ENCODE data around the gene CNTNAP5. TPM values are rescaled to one million over a fixed set of nuclear protein-coding genes. Genes with fewer than 3 reads are reported as not detected.

CNTNAP5 gene
- total RNA-seq, 2 donors from 2014 or later = not detected

GRCh38 chr2:124079045-124079444, 54.0 kb downstream of the CNTNAP5 start:
- no peak for DNase-seq (ENCODE audit: low spot score)
- Histone ChIP-seq H3K27me3 (replicated peaks; ENCODE audit: insufficient read depth) (no peaks in the 10 kb centered on the region), H3K36me3 (no peaks in the 10 kb centered on the region), H3K27ac (no peak overlapping the region), H3K4me3 (no peak overlapping the region), H3K9me3 (no peaks in the 10 kb centered on the region), H3K4me1 (ENCODE audit: control insufficient read depth in 1 of 2, low read depth in 2 of 2) (no peaks in the 10 kb centered on the region)
- TF ChIP-seq CTCF (IDR thresholded peaks at IDR 0.05) = no peak
- ATAC-seq (ENCODE audit: insufficient number of reproducible peaks, low FRiP score, low read depth) = no peak

GRCh38 chr2:124080281-124081153, 55.4 kb downstream of the CNTNAP5 start:
- Histone ChIP-seq H3K27me3 (replicated peaks; ENCODE audit: insufficient read depth) (no peaks in the 10 kb centered on the region), H3K9me3 (no peaks in the 10 kb centered on the region), H3K36me3 (no peaks in the 10 kb centered on the region), H3K4me1 (ENCODE audit: control insufficient read depth in 1 of 2, low read depth in 2 of 2) (no peaks in the 10 kb centered on the region), H3K27ac (no peak overlapping the region), H3K4me3 (no peak overlapping the region)
- DNase-seq (ENCODE audit: low spot score) (no peak), ATAC-seq (ENCODE audit: insufficient number of reproducible peaks, low FRiP score, low read depth) (no peak)
- TF ChIP-seq CTCF (IDR thresholded peaks at IDR 0.05) = no peak

- Histone ChIP-seq H3K4me3 (no peak overlapping the region), H3K27me3 (replicated peaks; ENCODE audit: insufficient read depth) (no peaks in the 10 kb centered on the region), H3K36me3 (no peaks in the 10 kb centered on the region), H3K4me1 (ENCODE audit: control insufficient read depth in 1 of 2, low read depth in 2 of 2) (no peaks in the 10 kb centered on the region), H3K9me3 (no peaks in the 10 kb centered on the region), H3K27ac (no peak overlapping the region)
- ATAC-seq (ENCODE audit: insufficient number of reproducible peaks, low FRiP score, low read depth) (no peak), DNase-seq (ENCODE audit: low spot score) (no peak)
- TF ChIP-seq CTCF (IDR thresholded peaks at IDR 0.05) = no peak
Measured at GRCh38 chr2:124081154-124081716, 56.1 kb downstream of the CNTNAP5 start.

GRCh38 chr2:124088616-124089015, 63.5 kb downstream of the CNTNAP5 start:
- Histone ChIP-seq H3K36me3 (no peaks in the 10 kb centered on the region), H3K27me3 (replicated peaks; ENCODE audit: insufficient read depth) (no peaks in the 10 kb centered on the region), H3K4me1 (ENCODE audit: control insufficient read depth in 1 of 2, low read depth in 2 of 2) (no peaks in the 10 kb centered on the region), H3K9me3 (no peaks in the 10 kb centered on the region), H3K27ac (no peak overlapping the region), H3K4me3 (no peak overlapping the region)
- no peak for TF ChIP-seq CTCF (IDR thresholded peaks at IDR 0.05)
- DNase-seq (ENCODE audit: low spot score) (no peak), ATAC-seq (ENCODE audit: insufficient number of reproducible peaks, low FRiP score, low read depth) (no peak)

GRCh38 chr2:124091721-124092120, 66.6 kb downstream of the CNTNAP5 start:
- no peak for TF ChIP-seq CTCF (IDR thresholded peaks at IDR 0.05)
- Histone ChIP-seq H3K36me3 (no peaks in the 10 kb centered on the region), H3K27me3 (replicated peaks; ENCODE audit: insufficient read depth) (no peaks in the 10 kb centered on the region), H3K4me3 (no peak overlapping the region), H3K4me1 (ENCODE audit: control insufficient read depth in 1 of 2, low read depth in 2 of 2) (no peaks in the 10 kb centered on the region), H3K27ac (no peak overlapping the region), H3K9me3 (no peaks in the 10 kb centered on the region)
- DNase-seq (ENCODE audit: low spot score) = no peak
- no peak for ATAC-seq (ENCODE audit: insufficient number of reproducible peaks, low FRiP score, low read depth)
